WI38 (cell line): Measurements from ENCODE around the gene KIF16B.

ENCODE experiments used
- H3K4me3 ChIP-seq: 2 replicates; pipeline ENCODE4 v1.5.1; 2011; ENCODE audit warnings: low read depth, mild to moderate bottlenecking, control low read depth, low read length
- TF ChIP-seq, protein P1 (sequence below): IDR thresholded peaks from 2 replicates; pipeline ENCODE4 v1.5.1; 2012; ENCODE audit warnings: low read depth, mild to moderate bottlenecking, control low read depth, low read length

The KIF16B gene

DNA sequence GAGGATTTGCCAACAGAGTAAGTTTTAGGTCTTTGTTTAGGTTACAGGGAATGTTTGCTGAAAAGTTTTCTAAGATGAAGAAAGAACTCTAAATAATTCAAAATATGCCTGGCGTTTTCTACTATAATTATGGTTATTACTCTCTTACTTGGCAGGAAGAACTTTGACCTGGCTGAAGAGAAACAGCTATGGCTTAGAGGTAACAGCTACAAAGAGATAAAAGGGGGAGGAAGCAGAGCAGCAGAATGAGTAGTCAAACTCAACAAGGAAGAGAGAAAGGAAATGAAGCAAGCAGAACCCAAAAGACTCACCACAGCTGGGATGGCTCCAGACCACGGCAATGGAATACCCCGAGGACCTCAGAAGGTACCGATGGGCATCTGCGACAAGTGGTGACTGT is 95.6 kb downstream of the KIF16B start:
- TF ChIP-seq, protein P1, sequence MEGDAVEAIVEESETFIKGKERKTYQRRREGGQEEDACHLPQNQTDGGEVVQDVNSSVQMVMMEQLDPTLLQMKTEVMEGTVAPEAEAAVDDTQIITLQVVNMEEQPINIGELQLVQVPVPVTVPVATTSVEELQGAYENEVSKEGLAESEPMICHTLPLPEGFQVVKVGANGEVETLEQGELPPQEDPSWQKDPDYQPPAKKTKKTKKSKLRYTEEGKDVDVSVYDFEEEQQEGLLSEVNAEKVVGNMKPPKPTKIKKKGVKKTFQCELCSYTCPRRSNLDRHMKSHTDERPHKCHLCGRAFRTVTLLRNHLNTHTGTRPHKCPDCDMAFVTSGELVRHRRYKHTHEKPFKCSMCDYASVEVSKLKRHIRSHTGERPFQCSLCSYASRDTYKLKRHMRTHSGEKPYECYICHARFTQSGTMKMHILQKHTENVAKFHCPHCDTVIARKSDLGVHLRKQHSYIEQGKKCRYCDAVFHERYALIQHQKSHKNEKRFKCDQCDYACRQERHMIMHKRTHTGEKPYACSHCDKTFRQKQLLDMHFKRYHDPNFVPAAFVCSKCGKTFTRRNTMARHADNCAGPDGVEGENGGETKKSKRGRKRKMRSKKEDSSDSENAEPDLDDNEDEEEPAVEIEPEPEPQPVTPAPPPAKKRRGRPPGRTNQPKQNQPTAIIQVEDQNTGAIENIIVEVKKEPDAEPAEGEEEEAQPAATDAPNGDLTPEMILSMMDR, result no peak
- H3K4me3 ChIP-seq, result no peak overlapping the region

DNA sequence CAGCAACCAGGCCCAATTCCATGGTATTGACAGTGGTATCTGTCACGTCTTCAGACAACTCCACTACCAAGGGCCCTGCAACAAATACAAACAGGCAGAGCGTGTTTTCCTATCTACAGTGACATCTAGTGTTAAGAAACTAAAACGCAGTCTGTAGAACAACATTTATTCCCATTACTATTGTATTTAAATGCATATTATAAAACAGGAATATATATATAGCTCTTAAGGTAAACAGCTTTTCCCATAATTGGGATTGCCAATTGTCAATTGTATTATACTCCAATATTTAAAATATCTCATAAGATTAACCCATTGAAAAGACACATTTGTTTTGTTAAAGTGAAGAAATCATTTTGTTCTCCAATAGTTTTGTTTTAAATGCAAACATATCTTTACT is 97.2 kb downstream of the KIF16B start:
- no peak overlapping the region for H3K4me3 ChIP-seq
- TF ChIP-seq, protein P1, result peak; percentile 19; the same call in 1 of the 2 replicates

DNA sequence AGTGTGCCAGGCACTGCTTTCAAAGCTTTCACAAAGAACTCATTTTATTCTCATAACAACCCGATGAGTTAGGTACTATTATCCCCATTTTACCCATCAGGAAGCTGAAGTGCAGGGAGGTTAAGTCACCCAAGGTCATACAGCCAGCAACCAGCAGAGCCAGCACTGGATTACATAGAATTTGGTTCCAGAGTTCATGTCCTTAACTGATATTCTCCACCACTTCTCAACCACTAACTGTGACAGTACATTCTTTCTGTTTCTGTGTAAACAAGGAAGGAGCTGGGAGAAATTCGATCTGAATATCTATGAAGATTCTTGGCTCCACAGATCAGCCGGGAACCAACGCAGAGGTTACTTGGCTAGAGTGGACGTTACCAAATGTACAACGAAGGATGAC is 98.0 kb downstream of the KIF16B start:
- H3K4me3 ChIP-seq, result no peak overlapping the region
- TF ChIP-seq, protein P1, result no peak

DNA sequence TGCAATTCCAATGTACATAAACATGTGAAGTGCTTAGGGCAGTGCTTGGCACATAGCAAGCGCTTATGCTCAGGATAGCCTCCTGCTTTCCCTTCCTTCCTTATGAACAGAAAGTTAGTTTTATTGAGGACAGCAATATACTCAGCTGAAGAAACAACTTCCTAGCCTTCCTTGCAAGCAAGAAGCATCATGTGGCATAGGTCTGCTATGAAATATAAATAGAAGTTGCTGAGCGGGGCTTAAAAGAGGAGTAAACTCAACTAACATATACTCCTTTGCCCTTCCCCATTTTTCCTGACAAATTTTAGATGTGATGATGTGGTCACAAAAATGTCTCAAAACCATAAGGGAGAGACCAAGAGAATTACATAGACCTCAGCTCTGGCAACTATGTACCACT is 98.9 kb downstream of the KIF16B start:
- no peak overlapping the region for H3K4me3 ChIP-seq
- TF ChIP-seq, protein P1, result no peak

DNA sequence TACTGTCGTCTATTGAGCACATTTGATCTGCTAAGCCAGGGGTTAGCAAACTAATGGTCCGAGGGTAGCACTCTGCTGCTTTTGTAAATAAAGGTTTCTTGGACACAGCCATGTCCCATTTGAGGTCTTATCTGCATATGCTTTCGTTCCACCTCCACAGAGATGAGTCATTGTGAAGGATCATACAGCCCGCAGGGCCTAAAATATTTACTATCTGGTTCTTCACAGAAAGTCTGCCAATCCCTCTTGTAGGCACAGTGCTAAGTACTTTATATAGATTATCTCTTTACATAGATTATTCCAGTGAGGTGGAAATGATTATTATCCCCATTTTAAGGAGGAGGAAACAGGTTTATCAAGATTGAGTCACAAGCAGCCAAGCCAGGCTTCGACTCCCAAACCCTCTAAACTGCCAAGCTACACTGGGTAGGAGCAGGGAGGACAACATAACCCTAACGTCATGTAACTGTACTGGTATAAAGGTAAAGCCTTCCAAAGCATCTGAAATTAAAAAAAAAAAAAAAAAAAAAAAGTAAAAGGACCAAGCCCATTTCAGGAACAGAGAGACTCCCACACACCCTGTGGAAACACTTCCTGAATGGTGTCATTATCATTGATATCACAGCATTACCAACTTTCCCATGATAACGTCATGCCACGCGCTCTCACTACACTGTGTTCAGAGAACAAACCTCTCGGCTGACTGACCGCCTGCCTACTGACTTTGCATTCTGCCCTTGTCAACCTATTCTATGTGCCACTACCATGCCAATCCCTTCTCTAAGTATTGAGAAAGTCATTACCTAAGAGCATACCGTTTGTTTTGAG is 101.0 kb downstream of the KIF16B start:
- no peak overlapping the region for H3K4me3 ChIP-seq
- TF ChIP-seq, protein P1, result no peak

DNA sequence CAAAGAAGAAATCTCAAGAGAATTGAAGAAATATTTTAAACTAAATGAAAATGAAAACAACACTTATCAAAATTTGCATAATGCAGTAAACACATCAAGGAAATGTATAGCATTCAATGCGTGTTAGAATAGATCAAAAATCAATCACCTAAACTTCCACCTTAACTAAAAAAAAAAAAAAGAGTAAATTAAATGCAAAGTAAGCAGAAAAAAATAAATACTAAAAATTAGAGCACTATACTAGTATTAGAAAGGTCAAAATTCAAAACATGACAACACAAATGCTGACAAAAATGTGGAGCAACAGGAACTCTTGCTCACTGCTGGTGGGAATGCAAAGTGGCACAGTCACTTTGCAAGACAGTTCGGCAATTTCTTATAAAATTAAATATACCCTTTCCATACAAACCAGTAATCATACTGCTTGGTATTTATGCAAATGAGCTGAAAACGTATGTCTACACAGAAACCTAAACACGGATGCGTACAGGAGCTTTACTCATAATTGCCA is 103.8 kb downstream of the KIF16B start:
- H3K4me3 ChIP-seq, result no peak overlapping the region
- TF ChIP-seq, protein P1, result no peak

DNA sequence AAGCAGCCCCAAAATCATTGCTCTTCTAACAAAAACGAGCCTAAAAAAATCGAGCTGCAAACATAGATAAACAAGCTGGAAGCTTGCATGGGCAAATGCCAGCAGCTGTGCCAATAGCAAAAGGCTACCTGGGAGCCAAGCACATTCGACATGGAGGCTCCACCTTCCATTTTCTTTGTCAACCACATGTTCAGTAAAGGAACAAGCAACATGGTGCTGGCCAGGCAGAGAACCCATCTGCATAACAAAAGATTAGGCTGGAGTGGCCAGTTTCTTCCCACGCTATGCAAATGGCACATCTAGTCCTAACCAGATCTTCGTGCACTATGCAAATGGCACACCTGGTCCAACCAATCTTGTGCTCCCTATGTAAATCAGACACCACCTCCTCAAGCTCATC is 110.5 kb downstream of the KIF16B start:
- TF ChIP-seq, protein P1, result no peak
- H3K4me3 ChIP-seq, result no peak overlapping the region
